HEK293T (cell line): ENCODE data around the gene CAGE1.

Experiments
- CTCF ChIA-PET: fragments of 350-600 bp; formaldehyde crosslinking; extraction: SDS; loops from one replicate; lab custom pipeline; 2021; ENCODE audit warnings: antibody characterized with exemption, inconsistent platforms; lab: Yijun Ruan, JAX
- POLR2A ChIA-PET: fragments of 350-600 bp; formaldehyde crosslinking; extraction: SDS; loops from one replicate; lab custom pipeline; 2020; ENCODE audit warnings: antibody characterized with exemption, inconsistent platforms; lab: Yijun Ruan, JAX
- DNase-seq: peaks from one replicate; pipeline ENCODE4 v3.0.0; 2012; ENCODE audit warnings: mixed read lengths; ENCODE audit errors: extremely low spot score
- ARNT ChIP-seq: fragments of 450-650 bp; IDR thresholded peaks from 2 replicates; pipeline ENCODE4 v1.6.1; 2017; ENCODE audit warnings: mild to moderate bottlenecking
- BHLHE40 ChIP-seq: fragments of 450-650 bp; IDR thresholded peaks from 2 replicates; pipeline ENCODE4 v1.6.1; 2016; ENCODE audit warnings: mild to moderate bottlenecking, moderate library complexity, borderline replicate concordance
- CTBP1 ChIP-seq: fragments of 450-650 bp; IDR thresholded peaks from 2 replicates; pipeline ENCODE4 v1.6.1; 2016; ENCODE audit warnings: borderline replicate concordance
- ELF4 ChIP-seq: fragments of 450-650 bp; IDR thresholded peaks from 2 replicates; pipeline ENCODE4 v1.6.1; 2017; ENCODE audit warnings: antibody characterized with exemption
- FOXA1 ChIP-seq: fragments of 450-650 bp; IDR thresholded peaks from 2 replicates; pipeline ENCODE4 v1.6.1; 2016; ENCODE audit warnings: mild to moderate bottlenecking
- FOXK2 ChIP-seq: fragments of 450-650 bp; IDR thresholded peaks from 2 replicates; pipeline ENCODE4 v1.6.1; 2016; ENCODE audit warnings: mild to moderate bottlenecking
- FOXM1 ChIP-seq: fragments of 450-650 bp; IDR thresholded peaks from 2 replicates; pipeline ENCODE4 v1.6.1; 2017; ENCODE audit warnings: mild to moderate bottlenecking, borderline replicate concordance
- HDGF ChIP-seq: fragments of 450-650 bp; IDR thresholded peaks from 2 replicates; pipeline ENCODE4 v1.6.1; 2017; ENCODE audit warnings: antibody characterized with exemption, borderline replicate concordance
- L3MBTL2 ChIP-seq: fragments of 450-650 bp; conservative IDR thresholded peaks from 2 replicates; pipeline ENCODE4 v1.6.1; 2016; ENCODE audit warnings: mild to moderate bottlenecking
- LEF1 ChIP-seq: fragments of 450-650 bp; IDR thresholded peaks from 2 replicates; pipeline ENCODE4 v1.6.1; 2017; ENCODE audit warnings: mild to moderate bottlenecking, borderline replicate concordance
- NFRKB ChIP-seq: fragments of 450-650 bp; IDR thresholded peaks from 2 replicates; pipeline ENCODE4 v1.6.1; 2016; ENCODE audit warnings: mild to moderate bottlenecking, moderate library complexity
- SP1 ChIP-seq: fragments of 450-650 bp; IDR thresholded peaks from 2 replicates; pipeline ENCODE4 v1.6.1; 2017
- SUZ12 ChIP-seq: fragments of 450-650 bp; IDR thresholded peaks from 2 replicates; pipeline ENCODE4 v1.6.1; 2016; ENCODE audit warnings: mild to moderate bottlenecking
- TARDBP ChIP-seq: fragments of 450-650 bp; IDR thresholded peaks from 2 replicates; pipeline ENCODE4 v1.6.1; 2016
- ZNF384 ChIP-seq: fragments of 450-650 bp; IDR thresholded peaks from 2 replicates; pipeline ENCODE4 v1.6.1; 2016
- TF ChIP-seq, protein P1 (sequence below): fragments of 450-650 bp; IDR thresholded peaks from 2 replicates; pipeline ENCODE4 v1.6.1; 2016

Gene CAGE1

GRCh38 chr6:7314414-7314813 is 75.1 kb downstream of the CAGE1 start:
- no peak for DNase-seq
- CTCF ChIA-PET = interaction anchor here (0.5 kb wide), 1 partner anchor 79 kb away, joined by 3 read pairs; no protein-coding TSS in a partner anchor
- TF ChIP-seq HDGF = no peak
- POLR2A ChIA-PET = interaction anchor here (2.3 to 2.7 kb wide), 2 partner anchors 10 to 75 kb away, joined by 14 to 20 read pairs; partner anchors contain the start of genes CAGE1 and RIOK1

DNA sequence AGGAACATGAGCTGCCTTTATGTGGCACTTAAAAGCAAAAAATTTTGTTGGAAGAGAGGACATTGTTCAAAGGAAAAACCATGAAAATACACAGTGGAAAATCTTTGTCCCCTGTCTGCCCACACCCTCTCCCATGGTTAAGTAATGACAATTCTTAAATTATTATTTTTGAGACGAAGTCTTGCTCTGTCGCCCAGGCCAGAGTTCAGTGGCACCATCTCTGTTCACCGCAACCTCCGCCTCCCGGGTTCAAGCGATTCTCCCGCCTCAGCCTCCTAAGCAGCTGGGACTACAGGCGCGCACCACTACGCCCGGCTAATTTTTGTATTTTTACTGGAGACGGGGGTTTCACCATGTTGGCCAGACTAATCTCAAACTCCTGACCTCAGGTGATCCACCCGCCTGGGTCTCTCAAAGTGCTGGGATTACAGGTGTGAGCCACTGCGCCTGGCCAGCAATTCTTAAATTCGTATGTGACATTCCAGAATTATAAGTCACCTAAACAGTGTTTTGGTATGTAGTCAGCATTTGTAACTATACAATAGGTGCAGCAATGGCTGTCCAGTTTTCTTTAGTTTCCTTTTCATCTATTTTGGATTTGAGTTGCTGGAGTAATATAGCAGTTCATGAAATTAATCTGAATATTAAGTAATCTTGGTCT is 75.9 kb downstream of the CAGE1 start:
- DNase-seq = no peak
- POLR2A ChIA-PET = interaction anchor here (0.7 to 2.4 kb wide), 7 partner anchors 10 to 519 kb away, joined by 3 to 14 read pairs (median 5); partner anchors contain the start of genes CAGE1 and RIOK1
- TF ChIP-seq TARDBP (no peak), ELF4 (no peak), FOXK2 (no peak), ZNF384 (no peak), SP1 (no peak), BHLHE40 (no peak), FOXA1 (no peak), LEF1 (no peak), CTBP1 (no peak), L3MBTL2 (no peak; the same call in 1 of the 2 replicates), SUZ12 (no peak), HDGF (no peak), ARNT (no peak)
- CTCF ChIA-PET = interaction anchor here (0.6 kb wide), 1 partner anchor 68 kb away, joined by 3 read pairs; no protein-coding TSS in a partner anchor

DNA sequence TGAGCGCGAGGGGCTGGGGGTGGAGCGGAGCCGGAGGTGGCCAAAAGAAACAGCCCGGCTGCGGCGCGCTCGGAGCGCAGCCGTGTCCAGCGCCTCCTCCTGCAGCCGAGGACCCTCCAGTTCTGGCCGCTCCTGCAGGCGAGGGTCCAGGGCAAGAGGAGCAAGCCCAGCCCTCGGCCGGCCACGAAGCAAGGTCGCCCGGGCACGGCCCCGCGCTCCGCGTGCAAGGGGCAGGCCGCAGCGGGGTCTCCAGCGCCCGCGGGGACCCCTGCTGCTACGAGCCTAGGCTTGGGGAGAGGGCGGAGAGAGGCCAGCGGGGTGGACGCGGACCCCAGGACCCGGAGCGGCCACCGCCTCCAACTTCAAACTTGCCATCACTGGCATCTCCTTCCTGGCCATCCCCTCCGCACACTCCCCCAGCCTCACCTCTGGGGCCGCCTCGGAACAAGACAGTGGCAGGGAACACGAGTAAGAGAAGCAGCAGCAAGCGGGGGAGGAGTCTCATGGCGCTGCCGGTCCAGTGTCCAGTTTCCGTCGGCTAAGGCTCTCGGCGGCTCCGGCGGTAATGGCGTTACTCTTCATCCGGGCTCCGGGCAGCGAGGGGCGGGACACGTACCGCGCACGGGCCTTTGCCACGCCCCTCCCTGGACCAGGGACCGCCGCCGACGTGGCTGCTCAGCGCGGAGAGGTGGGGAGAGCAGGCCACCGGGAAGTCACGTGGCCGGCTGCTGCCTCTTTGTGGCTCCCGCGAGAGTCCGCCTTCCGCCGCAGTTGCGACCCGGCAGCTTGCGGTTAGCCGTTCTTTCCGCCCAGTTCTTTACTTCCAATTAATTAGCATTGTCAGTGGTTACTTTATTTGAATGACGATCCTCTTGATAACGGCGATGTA is 76.7 kb downstream of the CAGE1 start, which contains the start of gene SSR1:
TSS of gene SSR1 (minus strand) at position 584 of the 889 bp plus-strand sequence. CDS start at position 505, 79 bp downstream.
- DNase-seq = peak; percentile 98
- CTCF ChIA-PET = interaction anchor here (0.6 kb wide), 1 partner anchor 69 kb away, joined by 3 read pairs; no protein-coding TSS in a partner anchor
- POLR2A ChIA-PET = interaction anchor here (0.7 to 2.4 kb wide), 9 partner anchors 9 to 520 kb away, joined by 3 to 14 read pairs (median 4); partner anchors contain the start of genes CAGE1 and RIOK1
- TF ChIP-seq ARNT (no peak), HDGF (0 out of 2 replicates have a peak, but pooled peaks have one; percentile 72), ZNF384 (no peak), LEF1 (no peak), L3MBTL2 (peak; percentile 83), SUZ12 (no peak), FOXM1 (no peak), FOXK2 (no peak), ELF4 (peak; percentile 35; the same call in 1 of the 2 replicates), FOXA1 (no peak), NFRKB (no peak), CTBP1 (no peak), SP1 (no peak), TARDBP (no peak), BHLHE40 (no peak)
- TF ChIP-seq, protein P1, sequence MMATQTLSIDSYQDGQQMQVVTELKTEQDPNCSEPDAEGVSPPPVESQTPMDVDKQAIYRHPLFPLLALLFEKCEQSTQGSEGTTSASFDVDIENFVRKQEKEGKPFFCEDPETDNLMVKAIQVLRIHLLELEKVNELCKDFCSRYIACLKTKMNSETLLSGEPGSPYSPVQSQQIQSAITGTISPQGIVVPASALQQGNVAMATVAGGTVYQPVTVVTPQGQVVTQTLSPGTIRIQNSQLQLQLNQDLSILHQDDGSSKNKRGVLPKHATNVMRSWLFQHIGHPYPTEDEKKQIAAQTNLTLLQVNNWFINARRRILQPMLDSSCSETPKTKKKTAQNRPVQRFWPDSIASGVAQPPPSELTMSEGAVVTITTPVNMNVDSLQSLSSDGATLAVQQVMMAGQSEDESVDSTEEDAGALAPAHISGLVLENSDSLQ = no peak

DNA sequence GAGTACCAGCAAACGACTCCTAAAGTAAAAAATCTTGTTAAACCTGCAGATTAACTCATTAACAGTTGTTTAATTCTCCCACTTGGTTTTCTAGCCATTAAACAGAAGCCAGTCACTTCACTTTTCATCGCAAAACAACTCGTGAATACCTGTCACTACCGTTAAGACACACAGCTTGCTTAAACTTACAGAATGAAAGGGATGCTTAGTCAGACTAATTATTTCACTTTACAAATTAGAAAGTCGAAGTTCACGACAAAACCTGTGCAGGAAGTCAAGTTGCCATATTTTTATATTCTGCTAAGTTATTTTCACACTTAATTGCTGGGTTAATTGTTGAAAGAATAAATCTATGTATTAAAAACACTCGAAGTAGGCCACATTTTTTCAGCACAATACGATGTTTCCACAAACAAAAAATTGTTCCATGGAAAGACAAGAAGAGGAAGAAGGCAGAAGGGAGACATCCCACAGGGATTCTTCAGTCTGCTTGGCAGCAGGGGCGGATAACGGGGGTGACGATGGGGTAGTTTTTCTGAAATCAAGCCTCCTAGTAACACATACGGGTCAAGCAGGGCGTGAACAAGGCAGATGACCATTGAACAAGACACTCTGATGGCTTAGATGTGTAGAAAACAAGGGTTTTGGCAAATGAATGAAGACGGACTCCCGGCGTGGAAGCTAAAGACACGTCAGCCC is 77.5 kb downstream of the CAGE1 start:
- POLR2A ChIA-PET = interaction anchor here (1.0 to 2.4 kb wide), 4 partner anchors 8 to 77 kb away, joined by 3 to 11 read pairs (median 4); partner anchors contain the start of genes CAGE1 and RIOK1
- CTCF ChIA-PET = no interaction called here
- TF ChIP-seq NFRKB (no peak), ELF4 (no peak), FOXA1 (no peak), FOXK2 (no peak), SP1 (no peak), ZNF384 (no peak), LEF1 (no peak), FOXM1 (no peak), TARDBP (no peak), ARNT (no peak), CTBP1 (no peak), BHLHE40 (no peak), SUZ12 (no peak), HDGF (no peak)
- TF ChIP-seq, protein P1 = no peak
- DNase-seq = no peak

GRCh38 chr6:7311176-7311575 is 78.4 kb downstream of the CAGE1 start:
- DNase-seq = no peak
- CTCF ChIA-PET = interaction anchor here (0.6 to 0.9 kb wide), 2 partner anchors 36 to 178 kb away, joined by 3 read pairs; no protein-coding TSS in a partner anchor
- POLR2A ChIA-PET = interaction anchor here (1.0 kb wide), 1 partner anchor 78 kb away, joined by 3 read pairs; the partner anchor contains the start of genes CAGE1 and RIOK1
- no peak for TF ChIP-seq NFRKB
- TF ChIP-seq ARNT = no peak
- TF ChIP-seq CTBP1 = no peak
- TF ChIP-seq L3MBTL2 = no peak
- TF ChIP-seq FOXA1 = no peak
- TF ChIP-seq, protein P1 = no peak
- no peak for TF ChIP-seq ZNF384
